Liver (tissue), 9 donors: Measurements from ENCODE around the gene DIP2B. TPM values are rescaled to one million over a fixed set of nuclear protein-coding genes. Genes with fewer than 3 reads are reported as not detected.

ENCODE experiments used
- DNase-seq: peaks from one replicate; pipeline ENCODE4 v3.0.0-alpha.2; 2017; ENCODE audit warnings: low spot score
- H3K27ac ChIP-seq, 2 donors: one replicate each; pipeline ENCODE4 v1.7.0; 2013; ENCODE audit warnings: inconsistent platforms in 2 of 2, low read length in 2 of 2, control low read depth in 1 of 2, low read depth in 1 of 2, mild to moderate bottlenecking in 1 of 2
- H3K27me3 ChIP-seq, 4 donors: one replicate each; pipeline versions ENCODE4 v1.6.1 to v1.7.0; 2013; ENCODE audit warnings: low read length in 3 of 4, inconsistent platforms in 1 of 4, mild to moderate bottlenecking in 1 of 4, moderate library complexity in 1 of 4; ENCODE audit not compliant: control insufficient read depth in 4 of 4, insufficient read depth in 4 of 4
- H3K36me3 ChIP-seq, 4 donors: one replicate each; pipeline versions ENCODE4 v1.6.1 to v1.7.0; 2013; ENCODE audit warnings: low read length in 3 of 4, mild to moderate bottlenecking in 3 of 4, low read depth in 1 of 4, moderate library complexity in 1 of 4; ENCODE audit not compliant: control insufficient read depth in 4 of 4, insufficient read depth in 3 of 4
- H3K4me1 ChIP-seq, 4 donors: one replicate each; pipeline versions ENCODE4 v1.6.1 to v1.7.0; 2013; ENCODE audit warnings: low read length in 3 of 4, mild to moderate bottlenecking in 3 of 4, moderate library complexity in 1 of 4; ENCODE audit not compliant: control insufficient read depth in 4 of 4, insufficient read depth in 4 of 4
- H3K4me3 ChIP-seq, 3 donors: one replicate each; pipeline versions ENCODE4 v1.6.1 to v1.7.0; 2013; ENCODE audit warnings: low read length in 3 of 3, control low read depth in 1 of 3, low read depth in 1 of 3, mild to moderate bottlenecking in 1 of 3
- H3K9ac ChIP-seq, 2 donors: one replicate each; pipeline ENCODE4 v1.7.0; 2013; ENCODE audit warnings: low read length in 2 of 2, mild to moderate bottlenecking in 2 of 2, moderate library complexity in 2 of 2, control low read depth in 1 of 2, low read depth in 1 of 2
- H3K9me3 ChIP-seq, 4 donors: one replicate each; pipeline versions ENCODE4 v1.6.1 to v1.7.0; 2013; ENCODE audit warnings: low read length in 3 of 4; ENCODE audit not compliant: control insufficient read depth in 4 of 4
- ATF3 ChIP-seq: IDR thresholded peaks from 2 replicates; pipeline ENCODE4 v1.6.1; 2016; ENCODE audit warnings: antibody characterized with exemption
- EGR1 ChIP-seq, 2 donors: IDR thresholded peaks; 2 replicates each; pipeline ENCODE4 v1.6.1; 2016 to 2018; ENCODE audit warnings: antibody characterized with exemption in 2 of 2, low read depth in 2 of 2
- FOXA1 ChIP-seq: IDR thresholded peaks from 2 replicates; pipeline ENCODE4 v1.6.1; 2016; ENCODE audit warnings: antibody characterized with exemption
- FOXA2 ChIP-seq: IDR thresholded peaks from 2 replicates; pipeline ENCODE4 v1.6.1; 2016; ENCODE audit warnings: antibody characterized with exemption
- GABPA ChIP-seq, 2 donors: IDR thresholded peaks in 1 of 2; conservative IDR thresholded peaks in 1 of 2; 2 replicates each; pipeline ENCODE4 v1.6.1; 2016; ENCODE audit warnings: antibody characterized with exemption in 2 of 2, mild to moderate bottlenecking in 1 of 2, moderate library complexity in 1 of 2
- HNF4A ChIP-seq, 2 donors: conservative IDR thresholded peaks; 2 replicates each; pipeline ENCODE4 v1.6.1; 2016; ENCODE audit warnings: antibody characterized with exemption in 2 of 2, mild to moderate bottlenecking in 2 of 2
- HNF4G ChIP-seq: IDR thresholded peaks from 2 replicates; pipeline ENCODE4 v1.6.1; 2016; ENCODE audit warnings: antibody characterized with exemption
- JUND ChIP-seq, 2 donors: IDR thresholded peaks; 2 replicates each; pipeline ENCODE4 v1.6.1; 2016; ENCODE audit warnings: antibody characterized with exemption in 2 of 2
- MAX ChIP-seq: IDR thresholded peaks from 2 replicates; pipeline ENCODE4 v1.6.1; 2016; ENCODE audit warnings: antibody characterized with exemption
- NR2F2 ChIP-seq: IDR thresholded peaks from 2 replicates; pipeline ENCODE4 v1.6.1; 2016; ENCODE audit warnings: antibody characterized with exemption
- RAD21 ChIP-seq, 2 donors: IDR thresholded peaks; 2 replicates each; pipeline ENCODE4 v1.6.1; 2016; ENCODE audit warnings: antibody characterized with exemption in 2 of 2, mild to moderate bottlenecking in 2 of 2
- SP1 ChIP-seq: IDR thresholded peaks from 2 replicates; pipeline ENCODE4 v1.6.1; 2018; ENCODE audit warnings: antibody characterized with exemption, mild to moderate bottlenecking
- TAF1 ChIP-seq: conservative IDR thresholded peaks from 2 replicates; pipeline ENCODE4 v1.6.1; 2016; ENCODE audit warnings: antibody characterized with exemption, mild to moderate bottlenecking
- YY1 ChIP-seq: IDR thresholded peaks from 2 replicates; pipeline ENCODE4 v1.6.1; 2016; ENCODE audit warnings: antibody characterized with exemption, mild to moderate bottlenecking
- ZBTB33 ChIP-seq: IDR thresholded peaks from 2 replicates; pipeline ENCODE4 v1.6.1; 2016; ENCODE audit warnings: antibody characterized with exemption
- WGBS: extraction: QIAGEN DNeasy Blood & Tissue Kit; methylation state at CpG from one replicate; pipeline ENCODE4 v1.1.7; 2013; 5-methylcytosine and 5-hydroxymethylcytosine counted together
- polyA plus RNA-seq, 2 donors: library from polyadenylated mRNA; stranded (reverse) in 1 of 2; unstranded in 1 of 2; fragments of 200-250 nt in 1 of 2; fragments of >200 nt in 1 of 2; fragmentation: Nextera tagmentation in 1 of 2; extraction: Ambion mirVana in 1 of 2; gene quantifications; one replicate each; pipeline versions ENCODE4 v1.2.1 to v1.2.3, GENCODE V29; 2013 to 2015
- total RNA-seq, 2 donors: library from RNA; depleted of rRNA; stranded (reverse); fragments of >200 nt; gene quantifications; one replicate each; pipeline ENCODE4 v1.2.3, GENCODE V29; 2014
- donor health status: healthy.
- donor health status: healthy.
- donor health status: healthy.
- donor health status: healthy.
- donor health status: healthy.

Gene DIP2B
- total and polyA plus RNA-seq, 4 donors: 4.8 to 30.7 (median 13.8) TPM

- H3K27ac ChIP-seq: no peak overlapping the region
- no peak overlapping the region for H3K4me3 ChIP-seq
- H3K9me3 ChIP-seq: no peaks in the 10 kb centered on the region
- DNase-seq: no peak
- H3K9ac ChIP-seq: no peak overlapping the region
- H3K27me3 ChIP-seq: no peaks in the 10 kb centered on the region
- TF ChIP-seq TAF1 (no peak), NR2F2 (no peak), HNF4G (no peak), FOXA1 (no peak), EGR1 (IDR thresholded peaks at IDR 0.05; ENCODE audit: low read depth in 2 of 2) (no peak), MAX (no peak), SP1 (no peak)
- no peaks in the 10 kb centered on the region for H3K36me3 ChIP-seq
- WGBS: 89% methylated on average over 3 of the region's 3 CpGs
- peaks cover 0 to 10% (median 5%) of the 10 kb centered on the region in 4 donors for H3K4me1 ChIP-seq
Measured at GRCh38 chr12:50595667-50596066, 90.9 kb downstream of the DIP2B start.

- no peak overlapping the region for H3K4me3 ChIP-seq
- H3K27me3 ChIP-seq: no peaks in the 10 kb centered on the region
- H3K36me3 ChIP-seq: no peaks in the 10 kb centered on the region
- H3K4me1 ChIP-seq: peaks cover 0 to 10% (median 6%) of the 10 kb centered on the region in 4 donors
- WGBS: 76% methylated on average over 9 of the region's 9 CpGs
- no peak overlapping the region for H3K9ac ChIP-seq
- H3K27ac ChIP-seq: no peak overlapping the region
- no peak for DNase-seq
- TF ChIP-seq FOXA1 (no peak), GABPA (IDR thresholded peaks at IDR 0.05 in 1 of 2, conservative IDR thresholded peaks at IDR 0.05 in 1 of 2) (no peak), MAX (no peak)
- no peaks in the 10 kb centered on the region for H3K9me3 ChIP-seq
Measured at GRCh38 chr12:50597200-50598195, 92.7 kb downstream of the DIP2B start.

- Histone ChIP-seq H3K9me3 (no peaks in the 10 kb centered on the region), H3K36me3 (no peaks in the 10 kb centered on the region), H3K27ac (no peak overlapping the region), H3K9ac (no peak overlapping the region), H3K27me3 (no peaks in the 10 kb centered on the region), H3K4me3 (no peak overlapping the region), H3K4me1 (peaks cover 0 to 10% (median 6%) of the 10 kb centered on the region in 4 donors)
- 88% methylated on average over 2 of the region's 2 CpGs for WGBS
- no peak for TF ChIP-seq FOXA2
- TF ChIP-seq SP1: no peak
- no peak for TF ChIP-seq HNF4G
- TF ChIP-seq EGR1 (IDR thresholded peaks at IDR 0.05; ENCODE audit: low read depth in 2 of 2): no peak
- no peak for TF ChIP-seq JUND (IDR thresholded peaks at IDR 0.05)
- no peak for TF ChIP-seq GABPA (IDR thresholded peaks at IDR 0.05 in 1 of 2, conservative IDR thresholded peaks at IDR 0.05 in 1 of 2)
- no peak for TF ChIP-seq RAD21 (IDR thresholded peaks at IDR 0.05)
- no peak for TF ChIP-seq YY1
- no peak for TF ChIP-seq ATF3
- no peak for TF ChIP-seq HNF4A (conservative IDR thresholded peaks at IDR 0.05)
- TF ChIP-seq TAF1: no peak
- no peak for TF ChIP-seq ZBTB33
- no peak for DNase-seq
Measured at GRCh38 chr12:50598321-50598862, 93.6 kb downstream of the DIP2B start.
